ENCODE measurements around the gene DIS3L2. TPM values are rescaled to one million over a fixed set of nuclear protein-coding genes. Genes with fewer than 3 reads are reported as not detected.
A peak's percentile ranks its signal among the peaks of the same experiment; 100 is the strongest.

Gene DIS3L2
- total and polyA plus RNA-seq, 12 donors: 20.0 to 54.7 (median 30.5) TPM

DNA sequence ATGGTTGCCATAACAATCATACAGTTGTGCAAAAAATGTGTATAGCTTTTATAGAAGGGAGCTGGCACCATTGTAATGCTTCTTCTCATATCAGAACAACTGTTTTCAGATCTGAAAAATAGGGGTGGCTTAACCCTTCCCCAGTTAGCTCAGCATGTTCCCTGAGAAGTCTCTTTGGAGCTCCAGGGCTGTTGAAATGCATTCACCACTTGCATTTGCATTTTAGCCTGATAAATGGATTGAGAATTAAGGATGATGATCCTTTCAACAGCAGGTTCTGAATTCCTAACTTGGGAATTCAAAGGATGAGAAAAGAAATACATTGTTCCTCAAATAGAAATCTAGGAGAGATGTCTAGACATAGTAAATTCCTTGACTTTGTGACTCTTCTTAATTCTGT lies 235.3 kb downstream of the DIS3L2 start:
- Histone ChIP-seq H3K9me3 (replicated peaks in 1 of 3) (peaks cover 0 to 9% (median 0%) of the 10 kb centered on the region in 3 donors), H3K27ac (no peak overlapping the region), H3K36me3 (replicated peaks in 1 of 2) (no peaks in the 10 kb centered on the region), H3K27me3 (no peaks in the 10 kb centered on the region), H3K4me1 (replicated peaks in 1 of 2) (no peaks in the 10 kb centered on the region), H3K4me3 (no peak overlapping the region)
- TF ChIP-seq, protein P1, sequence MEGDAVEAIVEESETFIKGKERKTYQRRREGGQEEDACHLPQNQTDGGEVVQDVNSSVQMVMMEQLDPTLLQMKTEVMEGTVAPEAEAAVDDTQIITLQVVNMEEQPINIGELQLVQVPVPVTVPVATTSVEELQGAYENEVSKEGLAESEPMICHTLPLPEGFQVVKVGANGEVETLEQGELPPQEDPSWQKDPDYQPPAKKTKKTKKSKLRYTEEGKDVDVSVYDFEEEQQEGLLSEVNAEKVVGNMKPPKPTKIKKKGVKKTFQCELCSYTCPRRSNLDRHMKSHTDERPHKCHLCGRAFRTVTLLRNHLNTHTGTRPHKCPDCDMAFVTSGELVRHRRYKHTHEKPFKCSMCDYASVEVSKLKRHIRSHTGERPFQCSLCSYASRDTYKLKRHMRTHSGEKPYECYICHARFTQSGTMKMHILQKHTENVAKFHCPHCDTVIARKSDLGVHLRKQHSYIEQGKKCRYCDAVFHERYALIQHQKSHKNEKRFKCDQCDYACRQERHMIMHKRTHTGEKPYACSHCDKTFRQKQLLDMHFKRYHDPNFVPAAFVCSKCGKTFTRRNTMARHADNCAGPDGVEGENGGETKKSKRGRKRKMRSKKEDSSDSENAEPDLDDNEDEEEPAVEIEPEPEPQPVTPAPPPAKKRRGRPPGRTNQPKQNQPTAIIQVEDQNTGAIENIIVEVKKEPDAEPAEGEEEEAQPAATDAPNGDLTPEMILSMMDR (IDR thresholded peaks at IDR 0.05): no peak
- TF ChIP-seq POLR2A (IDR thresholded peaks at IDR 0.05): no peak
- intact Hi-C loops (cut with DNase I): no loop called here
- no peak for DNase-seq

DNA sequence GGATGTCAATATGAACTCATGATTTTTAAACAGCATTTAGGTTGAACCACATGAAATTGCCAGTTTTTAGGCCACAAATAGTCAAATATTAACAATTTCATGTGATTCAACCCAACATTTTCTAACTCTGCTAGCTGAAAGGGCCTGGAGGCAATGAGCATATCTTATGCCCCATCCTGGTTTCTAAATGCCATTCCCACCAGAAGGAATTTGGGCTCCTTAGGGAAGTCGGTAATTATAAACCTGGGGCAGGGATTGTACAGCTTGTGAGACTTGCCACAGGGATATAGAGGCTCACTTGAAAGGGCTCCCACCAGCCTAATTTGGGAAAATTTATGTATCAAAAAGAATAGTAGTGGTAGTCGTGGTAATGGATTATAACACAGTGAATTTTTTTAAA lies 238.7 kb downstream of the DIS3L2 start:
- no peak overlapping the region for H3K4me3 ChIP-seq
- no peaks in the 10 kb centered on the region for H3K36me3 ChIP-seq (replicated peaks in 1 of 2)
- intact Hi-C loops (cut with DNase I): no loop called here
- no peak for DNase-seq
- no peak overlapping the region for H3K27ac ChIP-seq
- no peaks in the 10 kb centered on the region for H3K9me3 ChIP-seq (replicated peaks in 1 of 3)
- 89 to 94% (median 92%) methylated on average over 2 of the region's 2 CpGs for WGBS, 4 donors
- no peaks in the 10 kb centered on the region for H3K27me3 ChIP-seq
- TF ChIP-seq, protein P1 (IDR thresholded peaks at IDR 0.05): no peak
- no peak for TF ChIP-seq POLR2A (IDR thresholded peaks at IDR 0.05)
- H3K4me1 ChIP-seq (replicated peaks in 1 of 2): peaks cover 7 to 12% of the 10 kb centered on the region in 2 donors

DNA sequence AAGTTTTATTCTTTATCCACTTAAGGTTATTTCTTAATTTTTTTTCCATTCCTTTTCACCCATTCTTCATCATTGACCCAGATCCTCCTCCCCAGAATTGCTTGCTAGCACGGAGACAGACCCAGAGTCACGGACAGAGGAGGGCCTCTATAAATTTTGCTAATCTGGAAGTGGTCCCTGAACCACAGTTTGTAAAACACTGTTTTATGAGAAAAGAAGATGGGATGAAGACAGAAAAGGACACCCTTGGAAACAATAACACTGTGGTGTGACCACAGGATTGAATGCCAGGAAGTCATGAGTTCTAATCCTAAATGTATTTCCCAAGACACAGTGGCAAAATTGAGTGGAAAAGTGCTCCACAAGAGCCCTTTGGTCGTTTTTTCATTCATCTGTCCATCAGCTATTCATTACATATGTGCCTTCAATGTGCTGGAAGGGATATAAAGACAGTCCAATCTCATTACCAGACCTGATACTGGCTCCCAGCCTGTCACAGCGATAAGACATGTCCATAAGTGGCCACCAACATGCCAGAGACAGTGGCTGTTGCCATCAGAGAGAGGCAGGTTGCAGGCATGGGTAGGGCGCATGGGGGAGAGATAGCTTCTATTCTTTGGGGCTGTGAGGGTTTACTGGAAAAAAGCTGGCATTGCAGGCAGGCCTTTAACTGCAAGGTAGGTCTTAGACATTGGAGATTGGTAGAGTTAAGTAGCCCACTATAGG lies 241.8 kb downstream of the DIS3L2 start:
- TF ChIP-seq, protein P1 (IDR thresholded peaks at IDR 0.05): no peak
- no peak for TF ChIP-seq POLR2A (IDR thresholded peaks at IDR 0.05)
- Histone ChIP-seq H3K27ac (no peak overlapping the region), H3K27me3 (no peaks in the 10 kb centered on the region), H3K9me3 (replicated peaks in 1 of 3) (no peaks in the 10 kb centered on the region), H3K36me3 (replicated peaks in 1 of 2) (no peaks in the 10 kb centered on the region), H3K4me1 (replicated peaks in 1 of 2) (peaks cover 7 to 12% of the 10 kb centered on the region in 2 donors), H3K4me3 (no peak overlapping the region)
- intact Hi-C loops (cut with DNase I): no loop called here
- no peak for DNase-seq
- 88 to 93% (median 92%) methylated on average over 5 of the region's 5 CpGs for WGBS, 4 donors

DNA sequence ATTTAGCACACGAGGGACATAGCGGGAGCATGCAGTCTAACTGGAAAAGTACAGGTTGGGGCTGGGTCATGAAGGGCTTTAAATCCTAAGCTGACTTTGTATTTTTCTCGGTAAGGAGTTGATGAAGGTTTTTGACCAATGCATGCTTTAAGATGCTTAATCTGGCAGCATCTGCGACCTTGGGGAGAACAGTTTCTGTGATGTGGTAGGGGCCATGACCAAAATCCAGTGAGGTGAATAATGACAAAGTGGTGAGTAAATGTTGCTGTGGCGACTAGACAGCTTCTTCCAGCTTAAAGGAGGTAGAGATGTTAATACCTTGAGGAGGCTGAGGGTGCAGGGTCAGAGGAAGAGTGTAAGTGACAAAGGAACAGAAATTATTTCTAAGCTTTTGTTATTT lies 242.4 kb downstream of the DIS3L2 start:
- intact Hi-C loops (cut with DNase I): no loop called here
- TF ChIP-seq, protein P1 (IDR thresholded peaks at IDR 0.05): no peak
- TF ChIP-seq POLR2A (IDR thresholded peaks at IDR 0.05): no peak
- Histone ChIP-seq H3K9me3 (replicated peaks in 1 of 3) (no peaks in the 10 kb centered on the region), H3K4me1 (replicated peaks in 1 of 2) (peaks cover 7 to 12% of the 10 kb centered on the region in 2 donors), H3K36me3 (replicated peaks in 1 of 2) (no peaks in the 10 kb centered on the region), H3K4me3 (no peak overlapping the region), H3K27ac (peak overlapping the region in 2 of 5 donors; percentile 23 to 67), H3K27me3 (no peaks in the 10 kb centered on the region)
- 73 to 87% (median 79%) methylated on average over 5 of the region's 5 CpGs for WGBS, 4 donors
- no peak for DNase-seq
